Mesothelial cell of epicardium (in vitro differentiated cells): Measurements from ENCODE around the gene MS4A6A. TPM values are rescaled to one million over a fixed set of nuclear protein-coding genes. Genes with fewer than 3 reads are reported as not detected.
A peak's percentile ranks its signal among the peaks of the same experiment; 100 is the strongest.
"Not testable (repeated sequence)": the region's sequence is repeated elsewhere in the genome, so short reads cannot be mapped to it uniquely, and the experiment has no call there.

Source experiments
- DNase-seq, 2 experiments: peaks; one replicate each; pipeline ENCODE4 v3.0.0; 2021; ENCODE audit warnings: low spot score in 2 of 2; ENCODE audit not compliant: unreplicated experiment in 2 of 2
- H3K27ac Mint-ChIP-seq: 2 replicates; pipeline ENCODE4 v1.8.0; 2021; ENCODE audit warnings: mixed read lengths
- H3K27me3 Mint-ChIP-seq: 2 replicates; pipeline ENCODE4 v1.8.0; 2021; ENCODE audit warnings: low read depth, mixed read lengths
- H3K36me3 Mint-ChIP-seq: 2 replicates; pipeline ENCODE4 v1.8.0; 2021; ENCODE audit warnings: mixed read lengths
- H3K4me1 Mint-ChIP-seq: 2 replicates; pipeline ENCODE4 v1.8.0; 2021; ENCODE audit warnings: mixed read lengths
- H3K4me3 Mint-ChIP-seq: 2 replicates; pipeline ENCODE4 v1.8.0; 2021; ENCODE audit warnings: mild to moderate bottlenecking, moderate library complexity, mixed read lengths
- H3K9me3 Mint-ChIP-seq: 2 replicates; pipeline ENCODE4 v1.8.0; 2021; ENCODE audit warnings: mixed read lengths
- microRNA-seq: library from miRNA; unstranded; fragments of <30 nt; microRNA quantifications from one replicate; pipeline ENCODE4 v1.2.0, GENCODE V29; 2021; ENCODE audit warnings: inconsistent platforms, mixed read lengths
- total RNA-seq: library from RNA; stranded (reverse); gene quantifications from 3 replicates; pipeline ENCODE4 v1.2.1, GENCODE V29; 2021
- TF ChIP-seq, protein P1 (sequence below): fragments of 200-600 bp; sonication (generic); IDR thresholded peaks from one replicate; pipeline ENCODE4 v1.5.0; 2021; ENCODE audit warnings: antibody characterized with exemption; ENCODE audit not compliant: unreplicated experiment

Gene MS4A6A
- total RNA-seq, 1 donor from 2014 or later, result not detected

DNA sequence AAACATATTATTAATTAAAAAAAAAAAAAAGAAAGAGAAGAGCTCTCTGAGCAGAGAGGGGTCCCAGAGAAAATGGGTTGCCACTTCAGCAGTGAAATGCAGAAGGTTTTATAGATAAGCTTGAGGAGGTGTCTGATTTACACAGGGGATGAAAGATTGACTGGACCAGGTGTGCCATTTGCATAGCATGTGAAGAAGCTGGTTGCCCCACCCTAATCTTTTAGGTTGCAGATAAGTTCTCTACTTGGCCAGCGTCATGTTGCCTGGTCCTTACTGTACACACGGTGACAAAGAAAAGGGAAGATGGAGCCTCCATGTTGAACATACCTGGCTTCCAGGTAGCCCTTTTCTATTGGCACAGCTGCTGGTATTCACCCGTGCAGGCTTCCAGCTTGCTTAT, 53.0 kb downstream of the MS4A6A start:
- no peaks in the 10 kb centered on the region for H3K36me3 Mint-ChIP-seq
- H3K4me1 Mint-ChIP-seq, result peaks cover 4% of the 10 kb centered on the region
- H3K9me3 Mint-ChIP-seq, result peaks cover 13% of the 10 kb centered on the region
- no peak for DNase-seq
- H3K27me3 Mint-ChIP-seq, result no peaks in the 10 kb centered on the region
- no peak overlapping the region for H3K4me3 Mint-ChIP-seq
- TF ChIP-seq, protein P1, sequence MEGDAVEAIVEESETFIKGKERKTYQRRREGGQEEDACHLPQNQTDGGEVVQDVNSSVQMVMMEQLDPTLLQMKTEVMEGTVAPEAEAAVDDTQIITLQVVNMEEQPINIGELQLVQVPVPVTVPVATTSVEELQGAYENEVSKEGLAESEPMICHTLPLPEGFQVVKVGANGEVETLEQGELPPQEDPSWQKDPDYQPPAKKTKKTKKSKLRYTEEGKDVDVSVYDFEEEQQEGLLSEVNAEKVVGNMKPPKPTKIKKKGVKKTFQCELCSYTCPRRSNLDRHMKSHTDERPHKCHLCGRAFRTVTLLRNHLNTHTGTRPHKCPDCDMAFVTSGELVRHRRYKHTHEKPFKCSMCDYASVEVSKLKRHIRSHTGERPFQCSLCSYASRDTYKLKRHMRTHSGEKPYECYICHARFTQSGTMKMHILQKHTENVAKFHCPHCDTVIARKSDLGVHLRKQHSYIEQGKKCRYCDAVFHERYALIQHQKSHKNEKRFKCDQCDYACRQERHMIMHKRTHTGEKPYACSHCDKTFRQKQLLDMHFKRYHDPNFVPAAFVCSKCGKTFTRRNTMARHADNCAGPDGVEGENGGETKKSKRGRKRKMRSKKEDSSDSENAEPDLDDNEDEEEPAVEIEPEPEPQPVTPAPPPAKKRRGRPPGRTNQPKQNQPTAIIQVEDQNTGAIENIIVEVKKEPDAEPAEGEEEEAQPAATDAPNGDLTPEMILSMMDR, result no peak
- H3K27ac Mint-ChIP-seq, result no peak overlapping the region

DNA sequence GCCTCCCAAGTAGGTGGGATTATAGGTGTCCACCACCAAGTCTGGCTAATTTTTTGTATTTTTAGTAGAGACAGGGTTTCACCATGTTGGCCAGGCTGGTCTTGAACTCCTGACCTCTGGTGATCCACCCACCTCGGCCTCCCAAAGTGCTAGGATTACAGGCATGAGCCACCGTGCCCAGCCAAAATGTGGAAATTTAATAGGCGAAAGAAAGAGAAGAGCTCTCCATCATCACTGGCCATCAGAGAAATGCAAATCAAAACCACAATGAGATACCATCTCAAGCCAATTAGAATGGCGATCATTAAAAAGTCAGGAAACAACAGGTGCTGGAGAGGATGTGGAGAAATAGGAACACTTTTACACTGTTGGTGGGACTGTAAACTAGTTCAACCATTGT, 54.0 kb downstream of the MS4A6A start:
- not testable (repeated sequence) for H3K9me3 Mint-ChIP-seq, DNase-seq, H3K4me1 Mint-ChIP-seq, H3K4me3 Mint-ChIP-seq, H3K36me3 Mint-ChIP-seq, H3K27me3 Mint-ChIP-seq, H3K27ac Mint-ChIP-seq

DNA sequence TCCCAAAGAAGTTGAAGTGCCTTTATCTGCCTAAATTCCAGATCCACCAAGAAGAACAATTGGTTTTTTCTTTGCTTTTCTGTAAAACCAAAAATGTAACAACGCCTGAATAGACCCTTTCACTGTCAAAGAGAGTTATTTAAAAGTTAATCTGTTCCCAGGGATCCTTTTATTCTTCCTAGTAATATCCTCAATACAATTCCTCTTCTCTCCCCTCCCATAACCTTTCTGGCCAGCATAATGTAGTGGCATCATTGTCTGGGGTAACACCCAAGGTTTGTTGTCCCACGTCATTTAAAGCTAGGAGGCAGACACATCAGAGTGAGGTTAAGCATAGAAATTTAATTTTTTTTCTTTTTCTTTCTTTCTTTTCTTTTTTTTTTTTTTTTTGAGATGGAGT, 54.5 kb downstream of the MS4A6A start:
- Mint-ChIP-seq H3K27me3 (no peaks in the 10 kb centered on the region), H3K36me3 (no peaks in the 10 kb centered on the region), H3K9me3 (peaks cover 3% of the 10 kb centered on the region), H3K4me3 (no peak overlapping the region), H3K27ac (no peak overlapping the region), H3K4me1 (peaks cover 8% of the 10 kb centered on the region)
- no peak for DNase-seq
- TF ChIP-seq, protein P1, result no peak

DNA sequence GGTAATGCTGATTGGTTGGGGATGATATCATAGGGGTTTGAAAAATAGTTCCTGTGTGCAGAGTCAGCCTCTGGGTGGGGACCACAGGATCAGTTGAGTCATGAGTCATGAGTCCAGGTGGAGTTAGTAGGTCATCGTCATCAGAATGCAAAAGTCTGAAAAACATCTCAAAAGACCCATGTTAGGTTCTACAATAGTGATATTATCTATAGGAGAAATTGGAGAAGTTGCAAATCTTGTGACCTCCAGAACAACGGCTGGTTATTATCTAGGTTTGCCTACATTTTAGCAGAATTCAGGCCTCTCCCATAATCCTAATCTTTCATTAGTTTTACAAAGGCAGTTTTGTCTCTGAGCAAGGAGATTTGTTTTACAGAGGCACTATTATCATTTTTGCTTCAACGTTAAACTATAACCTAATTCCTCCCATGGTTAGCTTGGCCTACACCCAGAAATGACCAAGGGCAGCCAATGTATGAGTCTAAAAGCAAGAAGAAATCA, 55.5 kb downstream of the MS4A6A start:
- TF ChIP-seq, protein P1, result no peak
- no peak for DNase-seq
- Mint-ChIP-seq H3K36me3 (no peaks in the 10 kb centered on the region), H3K9me3 (no peaks in the 10 kb centered on the region), H3K27me3 (no peaks in the 10 kb centered on the region), H3K4me1 (peaks cover 8% of the 10 kb centered on the region), H3K4me3 (no peak overlapping the region), H3K27ac (no peak overlapping the region)

DNA sequence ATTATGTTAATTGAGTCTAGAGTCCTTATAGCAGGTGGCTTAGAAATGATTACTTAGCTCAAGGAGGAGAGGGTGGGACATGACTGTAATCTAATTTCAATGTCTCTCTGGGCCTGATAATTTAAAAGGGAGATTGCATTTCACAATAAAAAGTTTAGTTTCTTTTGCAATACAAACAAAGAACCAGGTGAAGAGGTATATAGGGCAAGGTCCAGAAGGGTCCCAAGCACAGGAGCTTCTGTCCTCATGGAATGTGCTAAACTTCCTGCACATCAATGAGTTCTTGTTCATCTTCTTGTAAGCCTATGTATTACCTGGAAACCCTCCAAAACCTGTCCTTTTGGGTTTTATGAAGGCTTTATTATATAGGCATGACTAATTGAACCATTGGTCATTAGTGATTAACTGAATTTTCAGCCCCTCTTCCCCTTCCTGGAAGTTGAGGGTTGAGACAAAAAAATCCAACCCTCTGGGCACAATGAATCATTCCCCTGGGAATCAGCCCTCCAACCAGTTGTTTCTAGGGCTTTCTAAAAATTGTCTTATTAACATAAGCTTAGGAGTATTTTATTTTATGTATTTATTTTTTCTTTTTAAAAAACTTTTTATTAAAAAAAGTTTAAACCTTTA, 56.8 kb downstream of the MS4A6A start:
- no peak for DNase-seq
- H3K9me3 Mint-ChIP-seq, result no peaks in the 10 kb centered on the region
- H3K4me3 Mint-ChIP-seq, result no peak overlapping the region
- no peak overlapping the region for H3K27ac Mint-ChIP-seq
- no peaks in the 10 kb centered on the region for H3K27me3 Mint-ChIP-seq
- H3K4me1 Mint-ChIP-seq, result peaks cover 8% of the 10 kb centered on the region
- TF ChIP-seq, protein P1, result no peak
- no peaks in the 10 kb centered on the region for H3K36me3 Mint-ChIP-seq

DNA sequence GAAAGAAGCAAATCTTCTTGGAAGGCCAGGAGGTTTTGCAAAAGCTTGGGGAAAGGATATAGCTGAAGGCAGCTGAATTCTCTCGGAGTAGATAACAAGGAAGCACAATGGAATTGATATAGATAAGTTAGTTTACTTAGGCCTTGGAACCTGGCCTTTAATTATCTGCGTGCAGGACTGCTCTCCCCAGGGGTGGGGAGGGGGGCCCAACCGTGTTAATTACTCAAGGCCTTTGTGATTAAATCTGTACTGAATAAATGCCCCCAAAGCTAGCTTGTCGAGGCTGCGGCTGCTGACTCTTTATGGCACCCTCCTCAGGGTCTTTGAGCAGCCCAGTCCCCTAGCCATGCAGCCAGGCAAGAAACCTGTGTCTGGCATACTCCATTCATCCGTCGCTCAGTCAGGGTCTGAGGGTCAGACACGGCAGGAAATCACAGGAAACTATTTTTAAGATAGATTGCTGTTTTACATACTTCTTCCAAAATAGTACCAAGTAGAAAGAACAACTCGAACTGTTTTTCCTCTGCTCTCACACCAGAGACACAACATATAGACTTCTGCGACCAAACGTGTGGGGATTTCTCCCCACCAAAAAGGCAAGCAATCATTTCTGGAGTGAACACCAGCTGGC, 58.0 kb downstream of the MS4A6A start:
- no peaks in the 10 kb centered on the region for H3K9me3 Mint-ChIP-seq
- no peak for DNase-seq
- no peaks in the 10 kb centered on the region for H3K36me3 Mint-ChIP-seq
- TF ChIP-seq, protein P1, result no peak
- no peaks in the 10 kb centered on the region for H3K27me3 Mint-ChIP-seq
- H3K4me3 Mint-ChIP-seq, result no peak overlapping the region
- peaks cover 8% of the 10 kb centered on the region for H3K4me1 Mint-ChIP-seq
- peak overlapping the region; percentile 35 for H3K27ac Mint-ChIP-seq

Small RNA genes within 50 kb of the gene (microRNA-seq; reads per million reads assigned to microRNA genes)
- gene MIR6503, result not detected

Other genes with a start within 250 kb of the MS4A6A start
- not detected in 3 replicates for gene OOSP1, start 244.7 kb downstream of the MS4A6A start, total RNA-seq
- gene OOSP4A, start 219.1 kb downstream of the MS4A6A start, total RNA-seq, result not detected in 3 replicates
- gene OOSP4B, start 165.9 kb downstream of the MS4A6A start, total RNA-seq, result not detected in 3 replicates
- gene OOSP2, start 142.7 kb downstream of the MS4A6A start, total RNA-seq, result not detected in 3 replicates
- not detected in 3 replicates for gene MS4A3, start 126.4 kb downstream of the MS4A6A start, total RNA-seq
- not detected in 3 replicates for gene MS4A2, start 94.4 kb downstream of the MS4A6A start, total RNA-seq
- 0.31 to 0.61 TPM in 2 of 3 replicates, not detected in the other for gene MS4A4E, start 60.1 kb upstream of the MS4A6A start, total RNA-seq
- gene MS4A4A, start 97.6 kb upstream of the MS4A6A start, total RNA-seq, result not detected in 3 replicates
- not detected in 3 replicates for gene MS4A6E, start 144.2 kb upstream of the MS4A6A start, total RNA-seq
- gene MS4A7, start 195.4 kb upstream of the MS4A6A start, total RNA-seq, result not detected in 3 replicates
- gene MS4A14, start 213.4 kb upstream of the MS4A6A start, total RNA-seq, result not detected in 3 replicates
- not detected in 3 replicates for gene MS4A5, start 246.5 kb upstream of the MS4A6A start, total RNA-seq